AG09319 (cell line): ENCODE data around the gene MYG1.

ENCODE experiments used
- DNase-seq: peaks from one replicate; pipeline ENCODE4 v3.0.0-alpha.2; 2010; ENCODE audit warnings: low read depth; ENCODE audit errors: extremely low read depth
- CTCF ChIP-seq: IDR thresholded peaks from 2 replicates; pipeline ENCODE4 v1.5.1; 2011; ENCODE audit warnings: low read depth, mild to moderate bottlenecking, inconsistent platforms, low read length, moderate library complexity

MYG1 gene

GRCh38 chr12:53258541-53259539 lies 40.7 kb upstream of the MYG1 start:
- no peak for TF ChIP-seq CTCF
- no peak for DNase-seq

DNA sequence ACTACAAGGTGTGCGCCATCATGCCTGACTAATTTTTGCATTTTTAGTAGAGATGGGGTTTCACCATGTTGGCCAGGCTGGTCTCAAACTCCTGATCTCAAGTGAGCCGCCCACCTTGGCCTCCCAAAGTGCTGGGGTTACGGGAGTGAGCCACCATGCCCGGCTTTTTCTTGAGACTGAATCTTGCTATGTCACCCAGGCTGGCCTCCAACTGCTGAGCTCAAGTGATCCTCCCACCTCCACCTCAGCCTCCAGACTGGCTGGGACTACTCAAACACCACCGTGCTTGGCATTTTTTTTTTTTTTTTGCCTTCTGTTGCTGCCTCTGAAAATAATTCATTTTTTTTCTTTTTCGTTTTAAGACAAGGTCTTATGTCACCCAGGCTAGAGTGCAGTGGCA lies 39.6 kb upstream of the MYG1 start:
- TF ChIP-seq CTCF, result no peak
- DNase-seq, result no peak

GRCh38 chr12:53265783-53266182 lies 33.7 kb upstream of the MYG1 start:
- TF ChIP-seq CTCF, result no peak
- no peak for DNase-seq

GRCh38 chr12:53267306-53267998 lies 32.0 kb upstream of the MYG1 start:
- no peak for DNase-seq
- no peak for TF ChIP-seq CTCF

- no peak for DNase-seq
- TF ChIP-seq CTCF, result peak; percentile 37
Observed at GRCh38 chr12:53267999-53268629, 31.4 kb upstream of the MYG1 start, which contains the start of gene ESPL1. ESPL1 (plus strand) TSS chr12:53268299; CDS start chr12:53268767, 468 bp downstream.

- DNase-seq, result no peak
- no peak for TF ChIP-seq CTCF
Observed at GRCh38 chr12:53268630-53269562, 30.6 kb upstream of the MYG1 start.
